ENCODE data around the gene MRAP.

- TF ChIP-seq, protein P1, sequence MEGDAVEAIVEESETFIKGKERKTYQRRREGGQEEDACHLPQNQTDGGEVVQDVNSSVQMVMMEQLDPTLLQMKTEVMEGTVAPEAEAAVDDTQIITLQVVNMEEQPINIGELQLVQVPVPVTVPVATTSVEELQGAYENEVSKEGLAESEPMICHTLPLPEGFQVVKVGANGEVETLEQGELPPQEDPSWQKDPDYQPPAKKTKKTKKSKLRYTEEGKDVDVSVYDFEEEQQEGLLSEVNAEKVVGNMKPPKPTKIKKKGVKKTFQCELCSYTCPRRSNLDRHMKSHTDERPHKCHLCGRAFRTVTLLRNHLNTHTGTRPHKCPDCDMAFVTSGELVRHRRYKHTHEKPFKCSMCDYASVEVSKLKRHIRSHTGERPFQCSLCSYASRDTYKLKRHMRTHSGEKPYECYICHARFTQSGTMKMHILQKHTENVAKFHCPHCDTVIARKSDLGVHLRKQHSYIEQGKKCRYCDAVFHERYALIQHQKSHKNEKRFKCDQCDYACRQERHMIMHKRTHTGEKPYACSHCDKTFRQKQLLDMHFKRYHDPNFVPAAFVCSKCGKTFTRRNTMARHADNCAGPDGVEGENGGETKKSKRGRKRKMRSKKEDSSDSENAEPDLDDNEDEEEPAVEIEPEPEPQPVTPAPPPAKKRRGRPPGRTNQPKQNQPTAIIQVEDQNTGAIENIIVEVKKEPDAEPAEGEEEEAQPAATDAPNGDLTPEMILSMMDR (IDR thresholded peaks at IDR 0.05; ENCODE audit: poor library complexity): no peak
- TF ChIP-seq EZH2 (IDR thresholded peaks at IDR 0.05; ENCODE audit: borderline replicate concordance): no peak
- TF ChIP-seq EZH2phosphoT487 (IDR thresholded peaks at IDR 0.05; ENCODE audit: low read depth, severe bottlenecking, unreplicated experiment): no peak
Observed at GRCh38 chr21:32299695-32300094, 1.0 kb downstream of the MRAP start.
